A549 (cell line): ENCODE results near the gene BCL2L12. TPM values are rescaled to one million over a fixed set of nuclear protein-coding genes. Genes with fewer than 3 reads are reported as not detected.

Source experiments
- ATAC-seq, 2 experiments: fragments of 200-7000 bp in 1 of 2; fragments of >200 bp in 1 of 2; cut with Nextera tagmentation in 1 of 2; cut with Tn5 transposase in 1 of 2; 3 replicates each; pipeline versions ENCODE4 v1.8.0 to v1.9.1; 2018 to 2020; ENCODE audit warnings: mild to moderate bottlenecking in 1 of 2, moderate library complexity in 1 of 2
- CTCF ChIA-PET: fragments of 300-600 bp; sonication (Branson Sonifier 250); formaldehyde crosslinking; extraction: SDS; loops from one replicate; lab custom pipeline; 2021; ENCODE audit warnings: antibody characterized with exemption, inconsistent platforms; lab: Yijun Ruan, JAX
- POLR2A ChIA-PET: fragments of 350-600 bp; formaldehyde crosslinking; extraction: SDS; loops from one replicate; lab custom pipeline; 2021; ENCODE audit warnings: antibody characterized with exemption, inconsistent platforms; lab: Yijun Ruan, JAX
- DNase-seq, 2 experiments: peaks; one replicate each; pipeline versions ENCODE4 v3.0.0 to v3.0.0-alpha.2; 2011 to 2016; ENCODE audit warnings: low read depth in 1 of 2, low spot score in 1 of 2
- FAIRE-seq: peaks from 2 replicates; lab custom pipeline; 2011; peaks lifted over from hg19 to GRCh38; lab: Jason Lieb, UNC
- H3K27ac ChIP-seq, 2 experiments: fragments of >200 bp; sonication (Bioruptor Twin); formaldehyde crosslinking; 3 replicates each; pipeline ENCODE4 v1.5.1; 2016 to 2017
- H3K4me1 ChIP-seq: fragments of >200 bp; sonication (Bioruptor Twin); formaldehyde crosslinking; 3 replicates; pipeline ENCODE4 v1.6.1; 2016
- H3K4me2 ChIP-seq: fragments of >200 bp; sonication (Bioruptor Twin); formaldehyde crosslinking; 3 replicates; pipeline ENCODE4 v1.6.1; 2016
- H3K4me3 ChIP-seq: fragments of >200 bp; sonication (Bioruptor Twin); formaldehyde crosslinking; 3 replicates; pipeline ENCODE4 v1.5.1; 2016
- H3K9me3 ChIP-seq: fragments of >200 bp; sonication (Bioruptor Twin); formaldehyde crosslinking; 3 replicates; pipeline ENCODE4 v1.6.1; 2016
- BCL3 ChIP-seq: fragments of >200 bp; sonication (Bioruptor Twin); formaldehyde crosslinking; IDR thresholded peaks from 3 replicates; pipeline ENCODE4 v1.6.1; 2016
- CBX2 ChIP-seq: fragments of 200-600 bp; sonication (generic); IDR thresholded peaks from 2 replicates; pipeline ENCODE4 v1.6.1; 2016; ENCODE audit warnings: low read depth, mild to moderate bottlenecking, borderline replicate concordance
- CBX8 ChIP-seq: fragments of 200-600 bp; sonication (generic); IDR thresholded peaks from 2 replicates; pipeline ENCODE4 v1.6.1; 2016
- CEBPB ChIP-seq, 2 experiments: fragments of >200 bp in 1 of 2; sonication (Bioruptor Twin) in 1 of 2; formaldehyde crosslinking in 1 of 2; IDR thresholded peaks; 2 replicates each; pipeline ENCODE4 v1.6.1; 2012 to 2016
- CHD2 ChIP-seq: fragments of 150-350 bp; IDR thresholded peaks from 2 replicates; pipeline ENCODE4 v1.6.1; 2014; ENCODE audit warnings: low read length; ENCODE audit not compliant: partially characterized antibody
- CTCF ChIP-seq: fragments of >200 bp; sonication (Bioruptor Twin); formaldehyde crosslinking; IDR thresholded peaks from 3 replicates; pipeline ENCODE4 v1.5.1; 2016
- ELK1 ChIP-seq: fragments of 150-350 bp; IDR thresholded peaks from 2 replicates; pipeline ENCODE4 v1.6.1; 2014; ENCODE audit warnings: low read depth, mild to moderate bottlenecking, low read length
- ESRRA ChIP-seq: fragments of 150-350 bp; IDR thresholded peaks from 2 replicates; pipeline ENCODE4 v1.6.1; 2014; ENCODE audit warnings: mild to moderate bottlenecking, low read length, borderline replicate concordance
- FOXS1 ChIP-seq: fragments of 250-450 bp; sonication (Bioruptor Pico); IDR thresholded peaks from 2 replicates; pipeline ENCODE4 v1.5.0; 2020; ENCODE audit warnings: mild to moderate bottlenecking, moderate library complexity
- GATA3 ChIP-seq: IDR thresholded peaks from 2 replicates; pipeline ENCODE4 v1.6.1; 2012; ENCODE audit warnings: borderline replicate concordance
- HDAC2 ChIP-seq: fragments of 200-600 bp; sonication (generic); IDR thresholded peaks from 2 replicates; pipeline ENCODE4 v1.6.1; 2016
- HOXB5 ChIP-seq: fragments of 250-450 bp; sonication (Bioruptor Pico); IDR thresholded peaks from 2 replicates; pipeline ENCODE4 v1.5.0; 2020; ENCODE audit warnings: mild to moderate bottlenecking, moderate library complexity
- JUN ChIP-seq, 2 experiments: fragments of >200 bp; sonication (Bioruptor Twin); formaldehyde crosslinking; IDR thresholded peaks; 2 replicates in 1 of 2; 3 replicates in 1 of 2; pipeline ENCODE4 v1.6.1; 2016 to 2017
- JUNB ChIP-seq: fragments of >200 bp; sonication (Bioruptor Twin); formaldehyde crosslinking; IDR thresholded peaks from 2 replicates; pipeline ENCODE4 v1.6.1; 2016
- KDM1A ChIP-seq: fragments of 200-600 bp; sonication (generic); IDR thresholded peaks from 2 replicates; pipeline ENCODE4 v1.6.1; 2016; ENCODE audit warnings: low read depth, mild to moderate bottlenecking
- MAZ ChIP-seq: fragments of 150-350 bp; IDR thresholded peaks from 2 replicates; pipeline ENCODE4 v1.6.1; 2014; ENCODE audit warnings: antibody characterized with exemption, low read depth, low read length, borderline replicate concordance
- MYC ChIP-seq: IDR thresholded peaks from 2 replicates; pipeline ENCODE4 v1.6.1; 2012; ENCODE audit warnings: mild to moderate bottlenecking, inconsistent platforms, low read length, improper control_type of control experiment, borderline replicate concordance
- NR3C1 ChIP-seq: fragments of >200 bp; sonication (Bioruptor Twin); formaldehyde crosslinking; IDR thresholded peaks from 3 replicates; pipeline ENCODE4 v1.6.1; 2017
- RAD21 ChIP-seq, 2 experiments: fragments of >200 bp in 1 of 2; sonication (Bioruptor Twin) in 1 of 2; formaldehyde crosslinking in 1 of 2; IDR thresholded peaks in 1 of 2; conservative IDR thresholded peaks in 1 of 2; 2 replicates in 1 of 2; 3 replicates in 1 of 2; pipeline ENCODE4 v1.6.1; 2012 to 2018; ENCODE audit warnings: inconsistent platforms in 1 of 2
- RARB ChIP-seq: fragments of 250-450 bp; sonication (Bioruptor Pico); IDR thresholded peaks from 2 replicates; pipeline ENCODE4 v1.8.0; 2021; ENCODE audit warnings: mild to moderate bottlenecking, moderate library complexity
- REST ChIP-seq: fragments of 200-600 bp; sonication (generic); IDR thresholded peaks from 2 replicates; pipeline ENCODE4 v1.6.1; 2016; ENCODE audit warnings: antibody characterized with exemption, mild to moderate bottlenecking, moderate library complexity
- RFX5 ChIP-seq: fragments of 450-650 bp; IDR thresholded peaks from 2 replicates; pipeline ENCODE4 v1.7.1; 2014; ENCODE audit warnings: antibody characterized with exemption, mild to moderate bottlenecking, moderate library complexity
- SMC3 ChIP-seq: fragments of >200 bp; sonication (Bioruptor Twin); formaldehyde crosslinking; IDR thresholded peaks from 3 replicates; pipeline ENCODE4 v1.6.1; 2018; ENCODE audit warnings: inconsistent platforms
- TP53 ChIP-seq: fragments of 250-450 bp; sonication (Bioruptor Pico); IDR thresholded peaks from 2 replicates; pipeline ENCODE4 v1.5.0; 2021; ENCODE audit warnings: mild to moderate bottlenecking, moderate library complexity
- ZC3H11A ChIP-seq: fragments of 450-650 bp; IDR thresholded peaks from 2 replicates; pipeline ENCODE4 v1.6.1; 2014; ENCODE audit warnings: antibody characterized with exemption, mild to moderate bottlenecking
- ZNF302 ChIP-seq: fragments of 250-450 bp; sonication (Bioruptor Pico); IDR thresholded peaks from 2 replicates; pipeline ENCODE4 v1.9.0; 2021; ENCODE audit warnings: inconsistent platforms, mild to moderate bottlenecking, moderate library complexity
- WGBS: methylation state at CpG from one replicate; pipeline ENCODE4 v1.1.6; 2017; ENCODE audit errors: missing lambda C conversion rate; 5-methylcytosine and 5-hydroxymethylcytosine counted together
- polyA plus RNA-seq, 4 experiments: library from polyadenylated mRNA; depleted of rRNA in 3 of 4; stranded (reverse); fragments of >200 nt; fragmentation: RNase III in 1 of 4; extraction: RNeasy Plus Mini Kit Qiagen cat#74134 plus additional on column Dnase treatment in 1 of 4; gene quantifications; 2 replicates in 3 of 4; 3 replicates in 1 of 4; pipeline ENCODE4 v1.2.3, GENCODE V29; 2011 to 2017

Gene BCL2L12
- polyA plus RNA-seq, 2 of the 4 experiments (the other 2 are of a cell fraction) = 26.6 to 53.0 TPM

GRCh38 chr19:49677231-49677900, 11.6 kb downstream of the BCL2L12 start, which contains the start of gene PRMT1 (continued):
- TF ChIP-seq REST = no peak
- no peak for TF ChIP-seq RARB (CRISPR knock-in tag)
- no peak for TF ChIP-seq CBX8
- no peak for TF ChIP-seq KDM1A
- no peak for TF ChIP-seq ELK1
- TF ChIP-seq BCL3 = peak; percentile 82; the same call in 1 of the 3 replicates
- no peak for TF ChIP-seq CBX2
- TF ChIP-seq TP53 (CRISPR knock-in tag) = peak; percentile 95

- Histone ChIP-seq H3K4me3 (peak overlapping the region; percentile 82), H3K9me3 (no peaks in the 10 kb centered on the region), H3K4me1 (peaks cover 33% of the 10 kb centered on the region), H3K4me2 (peak overlapping the region; percentile 90), H3K27ac (peak overlapping the region; percentile 97 to 99)
- POLR2A ChIA-PET = interaction anchor here (0.7 to 3.5 kb wide), 6 partner anchors 11 to 191 kb away, joined by 3 to 48 read pairs (median 8); partner anchors contain the start of genes AP2A1 and RRAS
- ATAC-seq (peak; percentile 20 to 32; a peak in 5 of 6 replicates), DNase-seq (peak; percentile 82 to 91), FAIRE-seq (no peak)
- WGBS = 2% methylated on average over 21 of the region's 21 CpGs
- peak; percentile 40 to 74; a peak in 3 of 4 replicates for TF ChIP-seq CEBPB (IDR thresholded peaks at IDR 0.05)
- TF ChIP-seq ESRRA = 0 out of 2 replicates have a peak, but pooled peaks have one; percentile 3
- TF ChIP-seq FOXS1 = 0 out of 2 replicates have a peak, but pooled peaks have one; percentile 23
- TF ChIP-seq MAZ = peak; percentile 83; the same call in 1 of the 2 replicates
- peak; percentile 58 to 59 for TF ChIP-seq RAD21 (conservative IDR thresholded peaks at IDR 0.05 in 1 of 2, IDR thresholded peaks at IDR 0.05 in 1 of 2)
- no peak for TF ChIP-seq RFX5
- TF ChIP-seq KDM1A = no peak
- TF ChIP-seq ZC3H11A = no peak
- peak; percentile 61 for TF ChIP-seq CTCF
- no peak for TF ChIP-seq ZNF302
- TF ChIP-seq HOXB5 = no peak
- TF ChIP-seq CBX8 = no peak
- no peak for TF ChIP-seq JUNB
- TF ChIP-seq CHD2 = peak; percentile 60
- TF ChIP-seq RARB (CRISPR knock-in tag) = no peak
- 0 out of 2 replicates have a peak, but pooled peaks have one; percentile 21 for TF ChIP-seq HDAC2
- TF ChIP-seq NR3C1 = no peak
- peak; percentile 28; the same call in 1 of the 3 replicates for TF ChIP-seq SMC3
- 0 out of 2 replicates have a peak, but pooled peaks have one; percentile 5 for TF ChIP-seq GATA3
- TF ChIP-seq TP53 (CRISPR knock-in tag) = peak; percentile 76; the same call in 1 of the 2 replicates
- TF ChIP-seq MYC = 0 out of 2 replicates have a peak, but pooled peaks have one; percentile 4
- no peak for TF ChIP-seq BCL3
- TF ChIP-seq JUN (IDR thresholded peaks at IDR 0.05) = no peak
- CTCF ChIA-PET = interaction anchor here (0.7 to 16.7 kb wide), 26 partner anchors 8 to 458 kb away, joined by 3 to 326 read pairs (median 5); partner anchors contain the start of genes BCL2L12, IRF3, NOSIP and PRRG2
Measured at GRCh38 chr19:49677901-49678674, 12.4 kb downstream of the BCL2L12 start.
